Peyer's patch (tissue), 4 donors: ENCODE measurements around the gene DPM1.

Experiments used
- CTCF ChIP-seq, 6 experiments: fragments of 450-650 bp in 4 of 6; fragments of 200-600 bp in 2 of 6; sonication (generic) in 1 of 6; IDR thresholded peaks; one replicate each; pipeline ENCODE4 v1.5.1; 2017 to 2019; ENCODE audit warnings: antibody characterized with exemption in 6 of 6, mild to moderate bottlenecking in 3 of 6, moderate library complexity in 1 of 6
- POLR2A ChIP-seq, 2 donors: fragments of 450-650 bp; IDR thresholded peaks; one replicate each; pipeline ENCODE4 v1.5.1; 2017; ENCODE audit warnings: antibody characterized with exemption in 2 of 2, mild to moderate bottlenecking in 2 of 2, moderate library complexity in 2 of 2

- TF ChIP-seq CTCF (IDR thresholded peaks at IDR 0.05) (no peak), POLR2A (IDR thresholded peaks at IDR 0.05) (no peak)
Measured at GRCh38 chr20:50982363-50982762, 24.0 kb upstream of the DPM1 start.
